MG63 (cell line): ENCODE results near the gene ARHGAP18. TPM values are rescaled to one million over a fixed set of nuclear protein-coding genes. Genes with fewer than 3 reads are reported as not detected.

Source experiments
- DNase-seq: peaks from one replicate; pipeline ENCODE4 v3.0.0-alpha.2; 2020
- H3K27me3 ChIP-seq: fragments of 250-450 bp; sonication (Bioruptor Pico); 2 replicates; pipeline ENCODE4 v1.5.1; 2020; ENCODE audit warnings: mild to moderate bottlenecking, moderate library complexity
- H3K36me3 ChIP-seq: fragments of 250-450 bp; sonication (Bioruptor Pico); 2 replicates; pipeline ENCODE4 v1.5.1; 2020; ENCODE audit warnings: mild to moderate bottlenecking, moderate library complexity
- H3K4me3 ChIP-seq: fragments of 250-450 bp; sonication (Bioruptor Pico); 2 replicates; pipeline ENCODE4 v1.5.1; 2020; ENCODE audit warnings: mild to moderate bottlenecking, moderate library complexity
- H3K9me3 ChIP-seq: fragments of 250-450 bp; sonication (Bioruptor Pico); 2 replicates; pipeline ENCODE4 v1.5.1; 2020; ENCODE audit warnings: mild to moderate bottlenecking, moderate library complexity
- total RNA-seq: library from RNA; depleted of rRNA; stranded (reverse); fragments of >200 nt; shearing (Covaris generic); gene quantifications from 2 replicates; pipeline ENCODE4 v1.2.3, GENCODE V29; 2014; ENCODE audit warnings: low replicate concordance

ARHGAP18 gene
- total RNA-seq, 1 experiment from 2014 or later = 31.7 TPM

GRCh38 chr6:129663531-129663930, 46.4 kb downstream of the ARHGAP18 start:
- no peak for DNase-seq
- Histone ChIP-seq H3K4me3 (no peak overlapping the region), H3K36me3 (no peaks in the 10 kb centered on the region), H3K9me3 (no peaks in the 10 kb centered on the region), H3K27me3 (no peaks in the 10 kb centered on the region)

GRCh38 chr6:129662980-129663431, 47.0 kb downstream of the ARHGAP18 start:
- DNase-seq = no peak
- Histone ChIP-seq H3K9me3 (no peaks in the 10 kb centered on the region), H3K4me3 (no peak overlapping the region), H3K36me3 (no peaks in the 10 kb centered on the region), H3K27me3 (no peaks in the 10 kb centered on the region)

- H3K36me3 ChIP-seq = no peaks in the 10 kb centered on the region
- no peak for DNase-seq
- no peaks in the 10 kb centered on the region for H3K27me3 ChIP-seq
- H3K4me3 ChIP-seq = no peak overlapping the region
- no peaks in the 10 kb centered on the region for H3K9me3 ChIP-seq
Observed at GRCh38 chr6:129662406-129662766, 47.6 kb downstream of the ARHGAP18 start.

- Histone ChIP-seq H3K9me3 (no peaks in the 10 kb centered on the region), H3K27me3 (no peaks in the 10 kb centered on the region), H3K36me3 (no peaks in the 10 kb centered on the region), H3K4me3 (no peak overlapping the region)
- DNase-seq = no peak
Observed at GRCh38 chr6:129661536-129662405, 48.2 kb downstream of the ARHGAP18 start.

- Histone ChIP-seq H3K36me3 (no peaks in the 10 kb centered on the region), H3K27me3 (no peaks in the 10 kb centered on the region), H3K4me3 (no peak overlapping the region), H3K9me3 (no peaks in the 10 kb centered on the region)
- DNase-seq = no peak
Observed at GRCh38 chr6:129660346-129660676, 49.7 kb downstream of the ARHGAP18 start.

GRCh38 chr6:129659590-129660345, 50.2 kb downstream of the ARHGAP18 start:
- H3K36me3 ChIP-seq = no peaks in the 10 kb centered on the region
- H3K4me3 ChIP-seq = no peak overlapping the region
- no peak for DNase-seq
- H3K27me3 ChIP-seq = no peaks in the 10 kb centered on the region
- no peaks in the 10 kb centered on the region for H3K9me3 ChIP-seq

- no peak for DNase-seq
- no peak overlapping the region for H3K4me3 ChIP-seq
- no peaks in the 10 kb centered on the region for H3K27me3 ChIP-seq
- H3K36me3 ChIP-seq = no peaks in the 10 kb centered on the region
- no peaks in the 10 kb centered on the region for H3K9me3 ChIP-seq
Observed at GRCh38 chr6:129659167-129659566, 50.8 kb downstream of the ARHGAP18 start.

- DNase-seq = no peak
- Histone ChIP-seq H3K36me3 (no peaks in the 10 kb centered on the region), H3K4me3 (no peak overlapping the region), H3K9me3 (no peaks in the 10 kb centered on the region), H3K27me3 (no peaks in the 10 kb centered on the region)
Observed at GRCh38 chr6:129657483-129657882, 52.5 kb downstream of the ARHGAP18 start.

- H3K27me3 ChIP-seq = no peaks in the 10 kb centered on the region
- DNase-seq = no peak
- no peaks in the 10 kb centered on the region; the same call in 1 of the 2 replicates for H3K36me3 ChIP-seq
- H3K4me3 ChIP-seq = no peak overlapping the region
- no peaks in the 10 kb centered on the region for H3K9me3 ChIP-seq
Observed at GRCh38 chr6:129655334-129655733, 54.6 kb downstream of the ARHGAP18 start.

DNA sequence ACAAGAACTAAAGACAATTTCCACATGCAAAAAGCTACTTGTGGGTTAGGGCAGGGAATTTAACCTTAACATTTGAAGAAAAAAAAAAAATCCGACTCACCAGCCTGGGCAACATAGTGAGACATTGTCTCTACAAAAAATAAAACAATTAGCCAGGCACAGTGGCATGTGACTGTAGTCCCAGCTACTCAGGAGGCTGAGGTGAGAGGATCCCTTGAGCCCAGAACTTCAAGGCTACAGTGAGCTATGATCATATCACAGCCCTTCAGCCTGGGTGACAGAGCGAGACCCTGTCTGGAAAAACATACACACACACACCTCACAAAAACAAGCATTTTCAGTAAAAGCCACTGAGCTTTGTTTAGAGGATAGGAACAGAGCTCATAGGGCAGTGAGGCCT, 56.2 kb downstream of the ARHGAP18 start:
- Histone ChIP-seq H3K27me3 (no peaks in the 10 kb centered on the region), H3K9me3 (no peaks in the 10 kb centered on the region), H3K4me3 (no peak overlapping the region), H3K36me3 (no peaks in the 10 kb centered on the region; the same call in 1 of the 2 replicates)
- no peak for DNase-seq

- H3K36me3 ChIP-seq = no peaks in the 10 kb centered on the region; the same call in 1 of the 2 replicates
- H3K27me3 ChIP-seq = no peaks in the 10 kb centered on the region
- no peak overlapping the region for H3K4me3 ChIP-seq
- H3K9me3 ChIP-seq = no peaks in the 10 kb centered on the region
- no peak for DNase-seq
Observed at GRCh38 chr6:129653229-129653628, 56.7 kb downstream of the ARHGAP18 start.

DNA sequence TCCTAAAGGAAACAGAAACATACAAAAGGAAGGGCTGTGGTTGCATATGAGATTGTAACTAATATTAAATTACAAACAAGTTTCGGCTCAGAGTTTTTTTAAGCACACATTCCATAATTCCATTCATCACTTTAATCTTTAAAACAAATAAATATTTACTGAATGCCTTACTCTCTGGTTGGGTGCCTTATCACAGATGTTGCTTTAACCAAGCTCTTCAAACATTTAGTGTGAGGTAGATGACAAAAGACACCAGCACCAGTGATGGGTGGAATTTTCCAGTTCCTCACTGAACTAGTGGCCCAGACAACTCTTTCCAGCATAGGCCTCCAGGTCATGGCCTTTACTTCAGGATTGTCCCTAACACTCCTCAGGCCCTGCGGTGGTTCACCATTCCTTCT, 58.7 kb downstream of the ARHGAP18 start:
- no peak for DNase-seq
- no peak overlapping the region for H3K4me3 ChIP-seq
- no peaks in the 10 kb centered on the region for H3K27me3 ChIP-seq
- H3K36me3 ChIP-seq = no peaks in the 10 kb centered on the region; the same call in 1 of the 2 replicates
- H3K9me3 ChIP-seq = no peaks in the 10 kb centered on the region

DNA sequence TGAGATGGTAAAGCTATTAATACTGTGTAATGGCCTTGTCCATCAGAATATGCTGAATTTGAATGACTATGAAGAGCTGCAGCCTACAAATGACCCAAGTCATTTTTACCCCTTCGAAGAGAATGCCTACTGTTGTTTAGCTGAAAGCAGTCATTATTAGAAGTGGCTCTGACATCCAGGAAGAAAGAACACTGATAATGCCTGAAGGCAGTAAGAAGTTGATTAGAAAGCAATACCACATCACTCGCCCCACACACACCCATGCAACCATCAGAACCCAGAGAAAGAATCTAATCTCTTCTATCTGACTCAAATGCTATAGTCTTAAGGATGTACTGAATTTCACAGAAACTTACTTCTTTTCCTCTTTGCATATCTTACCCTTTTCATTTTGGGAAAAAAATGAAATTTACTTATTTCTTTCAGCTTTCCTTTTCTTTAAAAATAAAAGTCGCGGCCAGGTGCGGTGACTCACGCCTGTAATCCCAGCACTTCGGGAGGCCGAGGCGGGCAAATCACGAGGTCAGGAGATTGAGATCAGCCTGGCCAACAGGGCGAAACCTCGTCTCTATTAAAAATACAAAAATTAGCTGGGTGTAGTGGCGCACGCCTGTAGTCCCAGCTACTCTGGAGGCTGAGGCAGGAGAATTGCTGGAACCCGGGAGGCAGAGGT, 61.0 kb downstream of the ARHGAP18 start:
- Histone ChIP-seq H3K4me3 (no peak overlapping the region), H3K9me3 (no peaks in the 10 kb centered on the region), H3K36me3 (no peaks in the 10 kb centered on the region; the same call in 1 of the 2 replicates), H3K27me3 (no peaks in the 10 kb centered on the region)
- no peak for DNase-seq

- H3K4me3 ChIP-seq = no peak overlapping the region
- H3K27me3 ChIP-seq = no peaks in the 10 kb centered on the region
- no peak for DNase-seq
Observed at GRCh38 chr6:129647044-129647443, 62.9 kb downstream of the ARHGAP18 start.

DNA sequence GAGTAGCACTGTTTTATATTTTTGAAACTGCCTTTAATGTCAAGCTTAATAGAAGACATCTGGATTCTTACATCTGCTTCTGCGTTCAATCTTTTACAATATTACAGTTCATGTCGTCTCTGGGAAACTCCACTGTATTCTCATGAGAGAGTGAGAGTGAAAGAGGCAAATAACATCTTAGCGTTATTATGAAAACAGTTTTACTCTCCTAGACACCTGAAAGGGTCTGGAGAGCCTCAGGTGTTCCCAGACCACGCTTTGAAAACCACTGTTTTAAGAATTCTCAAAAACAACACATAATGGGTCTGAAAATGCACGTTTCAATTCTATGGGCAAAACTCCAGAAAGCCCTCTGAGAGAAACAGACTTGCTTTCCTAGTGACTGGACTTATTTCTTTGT, 63.3 kb downstream of the ARHGAP18 start:
- H3K27me3 ChIP-seq = no peaks in the 10 kb centered on the region
- no peaks in the 10 kb centered on the region for H3K9me3 ChIP-seq
- H3K4me3 ChIP-seq = no peak overlapping the region
- DNase-seq = no peak
- H3K36me3 ChIP-seq = no peaks in the 10 kb centered on the region; the same call in 1 of the 2 replicates

More at GRCh38 chr6:129647044-129647443, 62.9 kb downstream of the ARHGAP18 start:
- no peaks in the 10 kb centered on the region for H3K9me3 ChIP-seq
- no peaks in the 10 kb centered on the region; the same call in 1 of the 2 replicates for H3K36me3 ChIP-seq

DNA sequence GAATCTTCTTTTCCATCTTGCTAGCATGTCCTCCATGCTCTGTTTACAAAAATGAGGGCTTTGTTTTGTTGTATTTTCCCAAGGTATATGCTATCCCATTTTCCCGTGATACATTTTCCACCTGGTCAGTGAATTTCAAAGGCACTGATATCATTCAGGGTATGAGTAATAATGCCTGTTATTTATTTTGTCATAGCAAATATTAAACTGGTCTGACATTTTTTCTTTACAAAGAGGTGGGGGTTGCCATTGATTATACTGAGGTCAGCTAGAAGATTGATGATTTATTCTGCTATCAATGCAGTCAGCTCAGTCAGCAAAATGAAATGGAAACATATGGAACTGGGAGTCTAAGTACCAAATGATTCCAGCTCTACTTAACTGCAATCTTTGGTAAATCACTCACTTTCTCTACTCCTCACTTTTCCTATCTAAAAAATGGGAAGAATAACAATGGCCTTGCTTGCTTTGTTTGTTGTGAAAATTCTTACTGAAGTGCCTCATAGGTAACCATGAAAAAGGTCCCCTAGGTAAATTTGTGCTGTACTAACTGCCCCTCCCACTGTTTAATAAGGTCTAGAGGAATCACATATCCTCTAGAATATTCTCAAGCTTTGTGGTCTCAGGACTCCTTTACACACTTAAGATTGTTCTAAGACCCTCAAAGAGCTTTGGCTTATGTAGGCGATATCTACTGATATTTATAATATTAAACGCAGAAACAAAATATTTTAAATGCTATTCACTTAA, 64.0 kb downstream of the ARHGAP18 start:
- Histone ChIP-seq H3K4me3 (no peak overlapping the region), H3K27me3 (no peaks in the 10 kb centered on the region), H3K36me3 (no peaks in the 10 kb centered on the region; the same call in 1 of the 2 replicates), H3K9me3 (no peaks in the 10 kb centered on the region)
- no peak for DNase-seq
